OCI-LY3 (cell line): ENCODE results near the gene IVNS1ABP.

ENCODE experiments used
- H2AFZ ChIP-seq: fragments of 200-600, 300-600 bp; shearing (Covaris generic); 2 replicates; pipeline ENCODE4 v1.6.0; 2014; ENCODE audit warnings: antibody characterized with exemption, low read depth, low read length
- H3K27ac ChIP-seq: fragments of 200-600, 300-600 bp; sonication (generic); 2 replicates; pipeline ENCODE4 v1.5.1; 2014; ENCODE audit warnings: mild to moderate bottlenecking, low read length, moderate library complexity, mixed read lengths
- H3K27me3 ChIP-seq: fragments of 200-600, 300-600 bp; sonication (generic); 2 replicates; pipeline ENCODE4 v1.6.1; 2014; ENCODE audit warnings: low read depth, low read length, mixed read lengths
- H3K36me3 ChIP-seq: fragments of 200-600, 300-600 bp; sonication (generic); replicated peaks from 2 replicates; pipeline ENCODE3; 2014; ENCODE audit warnings: low read depth, low read length, mixed read lengths
- H3K4me1 ChIP-seq: fragments of 300-600, 200-600 bp; sonication (generic); 2 replicates; pipeline ENCODE4 v1.6.1; 2014; ENCODE audit warnings: low read length, mixed read lengths
- H3K4me2 ChIP-seq: fragments of 200-600, 300-600 bp; sonication (generic); 2 replicates; pipeline ENCODE4 v1.6.1; 2014; ENCODE audit warnings: low read length, mixed read lengths
- H3K4me3 ChIP-seq: fragments of 300-600, 200-600 bp; sonication (generic); 2 replicates; pipeline ENCODE4 v1.5.1; 2014; ENCODE audit warnings: antibody characterized with exemption, mild to moderate bottlenecking, low read length, moderate library complexity
- H3K79me2 ChIP-seq: fragments of 300-600, 200-600 bp; shearing (Covaris generic); 2 replicates; pipeline ENCODE4 v1.6.1; 2014; ENCODE audit warnings: mild to moderate bottlenecking, low read length, mixed read lengths
- H3K9ac ChIP-seq: fragments of 300-600, 200-600 bp; shearing (Covaris generic); 2 replicates; pipeline ENCODE4 v1.6.0; 2014; ENCODE audit warnings: mild to moderate bottlenecking, low read length, moderate library complexity
- H3K9me3 ChIP-seq: fragments of 200-600, 300-600 bp; shearing (Covaris generic); 2 replicates; pipeline ENCODE4 v1.6.1; 2014; ENCODE audit warnings: low read length, mixed read lengths; ENCODE audit not compliant: insufficient read depth
- H4K20me1 ChIP-seq: fragments of 200-600, 300-600 bp; sonication (generic); 2 replicates; pipeline ENCODE4 v1.6.1; 2016; ENCODE audit warnings: low read length, mixed read lengths; ENCODE audit not compliant: insufficient read depth
- EZH2phosphoT487 ChIP-seq: fragments of 200-600 bp; shearing (Covaris generic); IDR thresholded peaks from 2 replicates; pipeline ENCODE4 v1.6.1; 2018; ENCODE audit warnings: antibody characterized with exemption, mixed run types, low read depth
- TF ChIP-seq, protein P1 (sequence below): fragments of 200-600, 300-600 bp; sonication (generic); IDR thresholded peaks from 2 replicates; pipeline ENCODE4 v1.5.1; 2014; ENCODE audit warnings: antibody characterized with exemption, low read length, low read depth

The IVNS1ABP gene

GRCh38 chr1:185305419-185305818 lies 11.6 kb downstream of the IVNS1ABP start:
- Histone ChIP-seq H3K27ac (peak overlapping the region; percentile 8; the same call in 1 of the 2 replicates), H3K4me2 (no peak overlapping the region), H2AFZ (no peak overlapping the region), H3K9ac (no peak overlapping the region), H3K79me2 (peaks cover 95% of the 10 kb centered on the region), H3K4me1 (peaks cover 6% of the 10 kb centered on the region), H4K20me1 (peaks cover 99% of the 10 kb centered on the region), H3K36me3 (peaks cover 93% of the 10 kb centered on the region), H3K9me3 (no peaks in the 10 kb centered on the region), H3K4me3 (no peak overlapping the region), H3K27me3 (no peaks in the 10 kb centered on the region)
- TF ChIP-seq, protein P1, sequence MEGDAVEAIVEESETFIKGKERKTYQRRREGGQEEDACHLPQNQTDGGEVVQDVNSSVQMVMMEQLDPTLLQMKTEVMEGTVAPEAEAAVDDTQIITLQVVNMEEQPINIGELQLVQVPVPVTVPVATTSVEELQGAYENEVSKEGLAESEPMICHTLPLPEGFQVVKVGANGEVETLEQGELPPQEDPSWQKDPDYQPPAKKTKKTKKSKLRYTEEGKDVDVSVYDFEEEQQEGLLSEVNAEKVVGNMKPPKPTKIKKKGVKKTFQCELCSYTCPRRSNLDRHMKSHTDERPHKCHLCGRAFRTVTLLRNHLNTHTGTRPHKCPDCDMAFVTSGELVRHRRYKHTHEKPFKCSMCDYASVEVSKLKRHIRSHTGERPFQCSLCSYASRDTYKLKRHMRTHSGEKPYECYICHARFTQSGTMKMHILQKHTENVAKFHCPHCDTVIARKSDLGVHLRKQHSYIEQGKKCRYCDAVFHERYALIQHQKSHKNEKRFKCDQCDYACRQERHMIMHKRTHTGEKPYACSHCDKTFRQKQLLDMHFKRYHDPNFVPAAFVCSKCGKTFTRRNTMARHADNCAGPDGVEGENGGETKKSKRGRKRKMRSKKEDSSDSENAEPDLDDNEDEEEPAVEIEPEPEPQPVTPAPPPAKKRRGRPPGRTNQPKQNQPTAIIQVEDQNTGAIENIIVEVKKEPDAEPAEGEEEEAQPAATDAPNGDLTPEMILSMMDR = no peak
- no peak for TF ChIP-seq EZH2phosphoT487

GRCh38 chr1:185300152-185300551 lies 16.9 kb downstream of the IVNS1ABP start:
- peaks cover 98% of the 10 kb centered on the region for H4K20me1 ChIP-seq

DNA sequence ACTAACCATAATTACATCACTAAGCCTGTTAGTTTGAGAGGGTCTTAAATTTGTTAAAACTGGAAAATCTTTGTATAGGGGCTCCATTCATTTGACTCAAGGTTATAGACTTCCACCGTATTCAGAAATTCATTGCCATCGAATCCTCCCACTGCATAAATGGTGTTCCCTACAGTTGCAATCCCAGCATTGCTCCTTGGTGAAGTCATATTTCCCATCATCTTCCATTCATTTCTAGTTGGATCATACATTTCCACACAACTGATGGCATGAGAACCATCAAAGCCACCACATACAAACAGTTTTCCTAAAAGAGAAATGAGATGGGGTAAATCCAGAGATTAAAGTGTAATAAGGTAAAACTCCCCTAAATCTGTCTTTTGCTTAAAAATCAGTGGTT lies 19.1 kb downstream of the IVNS1ABP start:
- peaks cover 5% of the 10 kb centered on the region for H3K4me1 ChIP-seq
- H3K27ac ChIP-seq = no peak overlapping the region
- no peak overlapping the region for H3K4me3 ChIP-seq
- no peak overlapping the region for H3K9ac ChIP-seq
- no peak overlapping the region for H3K4me2 ChIP-seq
- peaks cover 45% of the 10 kb centered on the region for H3K79me2 ChIP-seq
- peaks cover 97% of the 10 kb centered on the region for H3K36me3 ChIP-seq
- peaks cover 98% of the 10 kb centered on the region for H4K20me1 ChIP-seq
- no peaks in the 10 kb centered on the region for H3K27me3 ChIP-seq
- H3K9me3 ChIP-seq = no peaks in the 10 kb centered on the region
- no peak overlapping the region for H2AFZ ChIP-seq
- TF ChIP-seq, protein P1 = no peak
- no peak for TF ChIP-seq EZH2phosphoT487

More at GRCh38 chr1:185300152-185300551, 16.9 kb downstream of the IVNS1ABP start:
- Histone ChIP-seq H3K27me3 (no peaks in the 10 kb centered on the region), H2AFZ (no peak overlapping the region), H3K79me2 (peaks cover 66% of the 10 kb centered on the region), H3K4me1 (no peaks in the 10 kb centered on the region), H3K36me3 (peaks cover 97% of the 10 kb centered on the region), H3K27ac (no peak overlapping the region), H3K9me3 (no peaks in the 10 kb centered on the region), H3K9ac (no peak overlapping the region), H3K4me2 (no peak overlapping the region), H3K4me3 (no peak overlapping the region)
- TF ChIP-seq, protein P1 = no peak

GRCh38 chr1:185295091-185295490 lies 22.0 kb downstream of the IVNS1ABP start:
- Histone ChIP-seq H2AFZ (no peak overlapping the region), H3K27ac (peak overlapping the region; percentile 56), H3K4me2 (no peak overlapping the region), H3K9me3 (no peaks in the 10 kb centered on the region), H3K27me3 (no peaks in the 10 kb centered on the region), H4K20me1 (peaks cover 75% of the 10 kb centered on the region), H3K79me2 (peaks cover 21% of the 10 kb centered on the region), H3K4me1 (peaks cover 25% of the 10 kb centered on the region), H3K36me3 (peaks cover 77% of the 10 kb centered on the region), H3K9ac (no peak overlapping the region), H3K4me3 (no peak overlapping the region)
- TF ChIP-seq, protein P1 = no peak
- TF ChIP-seq EZH2phosphoT487 = no peak
